H9 (cell line): ENCODE measurements around the gene ADGRE1. TPM values are rescaled to one million over a fixed set of nuclear protein-coding genes. Genes with fewer than 3 reads are reported as not detected.

Source experiments
- DNase-seq: peaks from one replicate; pipeline ENCODE4 v3.0.0-alpha.2; 2017
- H2AFZ ChIP-seq: one replicate; pipeline ENCODE4 v1.6.1; 2013; ENCODE audit warnings: mild to moderate bottlenecking, low read length, control low read depth, moderate library complexity
- H2AK5ac ChIP-seq: 2 replicates; pipeline ENCODE4 v1.6.1; 2013; ENCODE audit warnings: low read length, control low read depth, mixed read lengths; ENCODE audit not compliant: insufficient read length
- H2BK120ac ChIP-seq: one replicate; pipeline ENCODE4 v1.6.1; 2013; ENCODE audit warnings: low read depth, mild to moderate bottlenecking, low read length, control low read depth, inconsistent platforms; ENCODE audit not compliant: poor library complexity, severe bottlenecking
- H2BK12ac ChIP-seq: 2 replicates; pipeline ENCODE4 v1.6.1; 2013; ENCODE audit warnings: low read length, control low read depth, mixed read lengths, low read depth; ENCODE audit not compliant: insufficient read length
- H2BK15ac ChIP-seq: 2 replicates; pipeline ENCODE4 v1.6.1; 2013; ENCODE audit warnings: low read depth, low read length, control low read depth
- H2BK20ac ChIP-seq: one replicate; pipeline ENCODE4 v1.6.1; 2013; ENCODE audit warnings: low read depth, mild to moderate bottlenecking, low read length, control low read depth, inconsistent platforms; ENCODE audit not compliant: poor library complexity, severe bottlenecking
- H2BK5ac ChIP-seq: 2 replicates; pipeline ENCODE4 v1.6.1; 2013; ENCODE audit warnings: low read length, control low read depth, mixed read lengths; ENCODE audit not compliant: insufficient read length
- H3K14ac ChIP-seq: 2 replicates; pipeline ENCODE4 v1.6.1; 2013; ENCODE audit warnings: low read length, control low read depth; ENCODE audit not compliant: insufficient read depth
- H3K18ac ChIP-seq: 2 replicates; pipeline ENCODE4 v1.6.1; 2013; ENCODE audit warnings: low read depth, mild to moderate bottlenecking, mixed read lengths, low read length, control low read depth; ENCODE audit not compliant: insufficient read length
- H3K23ac ChIP-seq: 2 replicates; pipeline ENCODE4 v1.6.1; 2013; ENCODE audit warnings: low read length, control low read depth, mixed read lengths, low read depth; ENCODE audit not compliant: insufficient read length
- H3K23me2 ChIP-seq: 2 replicates; pipeline ENCODE4 v1.6.1; 2013; ENCODE audit warnings: low read depth, mild to moderate bottlenecking, mixed read lengths, low read length, control low read depth; ENCODE audit not compliant: insufficient read length, poor library complexity, severe bottlenecking
- H3K27ac ChIP-seq: 2 replicates; pipeline ENCODE4 v1.5.1; 2013; ENCODE audit warnings: low read length, control low read depth, mixed read lengths, low read depth; ENCODE audit not compliant: insufficient read length
- H3K27me3 ChIP-seq: 2 replicates; pipeline ENCODE4 v1.6.1; 2013; ENCODE audit warnings: low read length, control low read depth, inconsistent platforms; ENCODE audit not compliant: insufficient read depth
- H3K4ac ChIP-seq: 2 replicates; pipeline ENCODE4 v1.6.1; 2013; ENCODE audit warnings: low read depth, mild to moderate bottlenecking, control low read depth, inconsistent platforms, low read length, moderate library complexity
- H3K4me1 ChIP-seq: 2 replicates; pipeline ENCODE4 v1.6.1; 2013; ENCODE audit warnings: low read length, control low read depth, inconsistent platforms; ENCODE audit not compliant: insufficient read depth
- H3K4me2 ChIP-seq: 2 replicates; pipeline ENCODE4 v1.6.1; 2013; ENCODE audit warnings: low read length, control low read depth, mixed read lengths; ENCODE audit not compliant: insufficient read length, insufficient read depth
- H3K56ac ChIP-seq: 2 replicates; pipeline ENCODE4 v1.6.1; 2013; ENCODE audit warnings: low read depth, mild to moderate bottlenecking, mixed read lengths, low read length, control low read depth; ENCODE audit not compliant: insufficient read length
- H3K79me1 ChIP-seq: 2 replicates; pipeline ENCODE4 v1.6.1; 2013; ENCODE audit warnings: low read depth, mild to moderate bottlenecking, moderate library complexity, low read length, control low read depth, inconsistent platforms; ENCODE audit not compliant: insufficient read depth, poor library complexity, severe bottlenecking
- H3K79me2 ChIP-seq: 2 replicates; pipeline ENCODE4 v1.6.1; 2013; ENCODE audit warnings: low read length, control low read depth, inconsistent platforms; ENCODE audit not compliant: insufficient read depth
- H3K9ac ChIP-seq: 2 replicates; pipeline ENCODE4 v1.6.1; 2013; ENCODE audit warnings: low read length, control low read depth, mixed read lengths; ENCODE audit not compliant: insufficient read length; ENCODE audit errors: extremely low read depth
- H3K9me3 ChIP-seq: one replicate; pipeline ENCODE4 v1.6.1; 2013; ENCODE audit warnings: low read depth, low read length, inconsistent platforms; ENCODE audit not compliant: control insufficient read depth
- H3T11ph ChIP-seq: one replicate; pipeline ENCODE4 v1.6.1; 2013; ENCODE audit warnings: mild to moderate bottlenecking, low read length, control low read depth, inconsistent platforms
- H4K20me1 ChIP-seq: one replicate; pipeline ENCODE4 v1.6.1; 2013; ENCODE audit not compliant: control insufficient read depth, insufficient read length, insufficient read depth
- H4K5ac ChIP-seq: 2 replicates; pipeline ENCODE4 v1.6.1; 2013; ENCODE audit warnings: low read depth, mild to moderate bottlenecking, mixed read lengths, low read length, control low read depth; ENCODE audit not compliant: insufficient read length
- H4K8ac ChIP-seq: replicated peaks from 2 replicates; pipeline ENCODE4 v1.6.1; 2013; ENCODE audit warnings: low read length, control low read depth, mixed read lengths, low read depth; ENCODE audit not compliant: insufficient read length
- H4K91ac ChIP-seq: 2 replicates; pipeline ENCODE4 v1.6.1; 2013; ENCODE audit warnings: low read depth, mild to moderate bottlenecking, moderate library complexity, mixed read lengths, low read length, control low read depth; ENCODE audit not compliant: insufficient read length
- H3K27ac Mint-ChIP-seq, 3 experiments: 2 replicates in 2 of 3; 3 replicates in 1 of 3; pipeline ENCODE4 v1.8.0; 2020 to 2021; ENCODE audit warnings: mixed read lengths in 3 of 3, mild to moderate bottlenecking in 1 of 3, moderate library complexity in 1 of 3
- H3K27me3 Mint-ChIP-seq: 2 replicates; pipeline ENCODE4 v1.8.0; 2021; ENCODE audit warnings: low read depth, mild to moderate bottlenecking, moderate library complexity, mixed read lengths
- H3K36me3 Mint-ChIP-seq, 3 experiments: 2 replicates in 2 of 3; 3 replicates in 1 of 3; pipeline ENCODE4 v1.8.0; 2020 to 2021; ENCODE audit warnings: low read depth in 3 of 3, mixed read lengths in 3 of 3; ENCODE audit not compliant: insufficient read depth in 1 of 3
- H3K4me1 Mint-ChIP-seq, 2 experiments: 2 replicates each; pipeline ENCODE4 v1.8.0; 2020; ENCODE audit warnings: mixed read lengths in 2 of 2
- H3K4me3 Mint-ChIP-seq, 2 experiments: 2 replicates in 1 of 2; 3 replicates in 1 of 2; pipeline ENCODE4 v1.8.0; 2020 to 2021; ENCODE audit warnings: mild to moderate bottlenecking in 2 of 2, mixed read lengths in 2 of 2, moderate library complexity in 1 of 2
- H3K9me3 Mint-ChIP-seq, 2 experiments: 2 replicates in 1 of 2; 3 replicates in 1 of 2; pipeline ENCODE4 v1.8.0; 2020; ENCODE audit warnings: mild to moderate bottlenecking in 2 of 2, mixed read lengths in 2 of 2, moderate library complexity in 1 of 2
- CTCF ChIP-seq: fragments of 200-600 bp; sonication (generic); conservative IDR thresholded peaks from 3 replicates; pipeline ENCODE4 v1.8.0; 2021; ENCODE audit warnings: antibody characterized with exemption, mild to moderate bottlenecking
- WGBS: extraction: QIAGEN DNeasy Blood & Tissue Kit; methylation state at CpG from one replicate; pipeline ENCODE4 v1.1.7; 2013; ENCODE audit warnings: missing lambda C conversion rate, low lambda C conversion rate, mixed read lengths; ENCODE audit not compliant: insufficient read length; ENCODE audit errors: extremely low coverage; 5-methylcytosine and 5-hydroxymethylcytosine counted together
- total RNA-seq: library from RNA; stranded (reverse); gene quantifications from 2 replicates; pipeline ENCODE4 v1.2.1, GENCODE V29; 2021

Gene ADGRE1
- total RNA-seq, 1 experiment from 2014 or later: not detected

- no CpG with 5 or more reads among the region's 4 CpGs for WGBS
- H3T11ph ChIP-seq: no peak overlapping the region
- H3K4ac ChIP-seq: no peak overlapping the region
- no peak overlapping the region for H2AK5ac ChIP-seq
- no peak overlapping the region for H3K23ac ChIP-seq
- H3K4me2 ChIP-seq: no peak overlapping the region
- no peak overlapping the region for H2BK12ac ChIP-seq
- H4K8ac ChIP-seq: no peak overlapping the region
- H3K4me3 Mint-ChIP-seq: no peak overlapping the region; a peak in 1 of 5 replicates
- no peak overlapping the region for H2BK20ac ChIP-seq
- H3K79me2 ChIP-seq: no peaks in the 10 kb centered on the region
- no peak overlapping the region for H2BK15ac ChIP-seq
- H3K14ac ChIP-seq: no peak overlapping the region
- no peak overlapping the region for H3K9ac ChIP-seq
- no peak overlapping the region for H2AFZ ChIP-seq
- H4K91ac ChIP-seq: no peak overlapping the region
- H3K9me3 ChIP-seq: peaks cover 66% of the 10 kb centered on the region
- no peaks in the 10 kb centered on the region for H4K20me1 ChIP-seq
- peaks cover 2% of the 10 kb centered on the region; the same call in 1 of the 2 replicates for H3K27me3 Mint-ChIP-seq
- no peaks in the 10 kb centered on the region for H3K23me2 ChIP-seq
- H3K4me1 Mint-ChIP-seq: no peaks in the 10 kb centered on the region
- H4K5ac ChIP-seq: no peak overlapping the region
- peaks cover 75 to 81% of the 10 kb centered on the region in 2 experiments for H3K9me3 Mint-ChIP-seq
- no peaks in the 10 kb centered on the region for H3K4me1 ChIP-seq
- no peak overlapping the region for H3K27ac Mint-ChIP-seq
- H3K18ac ChIP-seq: no peak overlapping the region
- no peaks in the 10 kb centered on the region for H3K79me1 ChIP-seq
- H3K27ac ChIP-seq: no peak overlapping the region
- no peaks in the 10 kb centered on the region for H3K27me3 ChIP-seq
- no peak overlapping the region for H2BK5ac ChIP-seq
- H3K36me3 Mint-ChIP-seq: peaks cover 4 to 27% (median 6%) of the 10 kb centered on the region in 3 experiments; a peak in 6 of 7 replicates
- no peak for TF ChIP-seq CTCF
- no peak overlapping the region for H3K56ac ChIP-seq
- DNase-seq: no peak
- no peak overlapping the region for H2BK120ac ChIP-seq
These were observed 100.5 kb downstream of the ADGRE1 start for GRCh38 chr19:6987850-6988249.
